ENCODE measurements around the gene COL7A1. TPM values are rescaled to one million over a fixed set of nuclear protein-coding genes. Genes with fewer than 3 reads are reported as not detected.

The COL7A1 gene
- polyA plus RNA-seq, 4 donors: 13.8 to 28.9 (median 18.5) TPM

DNA sequence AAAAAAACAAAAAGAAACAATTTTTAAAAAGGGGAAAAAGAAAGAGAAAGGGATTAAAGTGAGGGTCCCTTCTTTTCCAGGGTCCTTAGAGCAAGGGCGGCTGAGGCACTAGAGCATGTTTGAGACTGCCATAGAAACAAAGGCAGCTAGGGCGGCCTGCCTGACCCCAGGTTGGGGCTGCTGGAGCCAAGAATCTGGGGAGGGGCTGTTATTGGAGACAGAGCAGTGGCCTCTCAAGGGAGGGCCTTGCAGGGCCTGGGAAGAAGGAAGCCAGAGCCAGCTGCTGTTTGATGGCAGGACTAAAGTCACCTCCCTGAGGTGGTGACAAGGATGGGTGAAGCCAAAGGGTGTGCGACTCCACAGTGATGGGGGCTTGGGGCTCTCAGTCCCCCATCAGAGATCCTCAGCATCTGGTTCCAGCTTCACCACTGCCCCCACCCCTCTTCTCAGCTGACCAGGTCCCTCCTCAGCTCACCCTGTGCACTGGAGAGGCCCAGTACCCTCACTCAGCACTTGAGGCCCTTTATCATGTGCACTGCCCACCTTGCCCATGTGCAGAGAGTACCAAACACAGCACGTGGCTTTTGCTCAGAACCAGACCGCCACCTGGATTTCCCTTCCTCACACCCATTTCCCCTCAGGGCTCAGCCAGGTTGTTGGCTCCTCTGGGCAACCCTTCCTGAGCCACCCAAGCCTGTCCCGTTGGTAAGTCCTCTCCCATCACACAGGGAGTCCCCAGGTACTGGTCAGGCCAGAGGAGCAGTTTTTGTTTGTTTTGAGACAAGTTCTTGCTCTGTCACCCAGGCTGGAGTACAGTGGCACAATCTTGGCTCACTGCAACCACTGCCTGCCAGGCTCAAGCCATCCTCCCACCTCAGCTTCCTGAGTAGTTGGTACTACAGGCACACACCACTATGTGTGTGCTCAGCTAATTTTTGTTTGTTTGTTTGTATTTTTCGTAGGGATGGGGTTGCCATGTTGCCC, 24.7 kb upstream of the COL7A1 start:
- DNase-seq (ENCODE audit: low read depth in 4 of 4, low spot score in 2 of 4): no peak

DNA sequence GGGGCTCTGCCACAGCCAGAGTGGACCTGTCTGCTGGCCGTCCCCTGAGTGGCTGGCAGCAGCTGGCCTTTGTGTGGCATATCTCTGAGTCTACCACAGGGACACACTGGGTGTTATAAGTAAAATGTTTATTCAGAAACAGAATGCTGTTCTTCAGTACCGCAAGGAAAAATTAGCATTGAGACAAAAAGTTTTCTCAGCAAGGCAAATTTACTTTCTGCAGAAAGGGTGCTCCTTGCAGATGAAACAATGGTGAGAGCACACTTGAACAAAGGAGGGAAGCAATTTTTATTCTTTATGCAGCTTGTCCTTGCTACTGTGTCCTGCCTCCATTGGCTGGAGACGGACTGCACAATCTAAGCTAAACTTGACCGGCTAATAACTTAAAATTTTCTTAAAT, 22.4 kb upstream of the COL7A1 start:
- no peak for DNase-seq (ENCODE audit: low read depth in 4 of 4, low spot score in 2 of 4)

DNA sequence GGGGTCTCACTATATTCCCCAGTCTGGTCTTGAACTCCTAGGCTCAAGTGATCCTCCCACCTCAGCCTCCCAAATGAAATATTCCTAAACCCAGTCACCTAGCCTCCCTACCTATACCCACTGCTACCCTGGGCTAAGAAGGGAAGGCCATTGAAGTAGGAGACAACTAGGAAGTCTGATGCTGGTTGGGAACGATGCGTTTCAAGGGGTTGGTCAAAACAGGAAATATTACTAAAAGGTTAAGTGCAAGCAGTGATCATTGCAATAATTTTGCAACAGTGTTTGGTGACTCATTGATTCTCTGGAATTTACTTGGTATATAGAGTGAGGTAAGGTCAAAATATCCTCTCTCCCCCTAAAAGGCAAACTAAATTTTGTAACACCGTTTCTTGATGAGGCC, 18.9 kb upstream of the COL7A1 start:
- no peak for DNase-seq (ENCODE audit: low read depth in 4 of 4, low spot score in 2 of 4)

DNA sequence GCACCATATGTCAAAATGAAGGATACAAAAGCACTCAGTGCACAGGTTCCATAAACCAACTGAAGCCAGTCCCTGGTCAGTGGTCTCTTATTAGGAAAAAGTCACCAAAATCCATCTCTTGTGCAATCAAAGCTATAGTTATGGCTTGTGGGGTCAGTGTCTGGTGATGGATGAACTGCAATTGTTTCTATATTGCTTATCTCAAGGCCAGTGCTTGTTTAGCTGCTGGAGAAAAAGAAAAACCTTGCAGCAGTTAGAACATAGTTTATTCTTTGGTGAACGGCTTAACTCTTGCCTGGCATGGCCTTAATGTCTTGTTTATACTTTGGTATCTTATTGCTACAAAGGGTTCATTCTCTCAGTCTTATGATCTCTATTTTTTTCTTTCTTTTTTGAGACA, 17.2 kb upstream of the COL7A1 start:
- DNase-seq (ENCODE audit: low read depth in 4 of 4, low spot score in 2 of 4): no peak

DNA sequence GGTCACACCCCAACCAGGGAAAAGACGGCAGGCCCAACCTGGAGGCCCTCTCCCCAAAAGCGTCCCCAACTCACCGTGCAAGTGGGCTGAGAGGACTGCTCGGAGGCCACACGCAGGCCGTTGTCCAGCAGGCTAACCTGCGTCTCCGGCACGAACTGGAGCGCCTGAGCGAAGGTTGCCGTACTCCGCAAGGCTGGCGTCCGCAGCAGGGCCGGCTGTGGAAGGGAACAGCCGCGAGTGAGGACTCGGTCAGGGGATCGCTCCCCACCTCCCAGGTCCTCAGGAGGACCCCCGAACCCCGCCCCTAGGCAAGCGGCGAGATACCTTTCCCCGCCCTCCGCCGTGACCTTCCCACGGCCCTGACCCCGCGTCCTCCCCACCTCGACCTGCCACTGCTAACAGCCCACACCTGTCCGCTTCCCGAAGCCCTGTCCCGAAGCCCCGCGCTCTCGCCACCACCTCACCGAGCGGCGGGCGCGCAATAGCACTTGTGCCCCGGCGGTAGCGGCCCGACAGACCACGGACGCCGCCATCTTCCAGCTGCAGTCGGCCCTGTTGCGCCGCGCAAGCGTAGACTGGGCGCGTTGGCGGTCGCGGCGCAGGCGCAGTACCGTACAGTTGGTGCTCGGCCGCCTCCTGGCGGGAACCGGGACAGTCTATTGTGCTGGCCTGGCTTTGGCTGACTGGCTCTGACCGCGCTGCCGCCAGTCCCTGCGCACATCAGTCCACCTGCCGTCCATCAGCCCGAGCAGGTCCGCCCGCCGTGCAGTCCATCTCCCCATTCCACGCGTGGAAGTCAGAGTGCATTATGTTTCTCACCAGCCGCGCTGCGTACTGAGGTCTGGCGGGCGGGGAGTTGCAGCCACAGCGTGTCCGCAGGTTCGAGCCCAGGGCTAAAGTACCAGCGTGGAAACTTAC, 14.2 kb upstream of the COL7A1 start, which contains the start of gene UQCRC1:
UQCRC1 (minus strand) TSS at position 559 of the 918 bp plus-strand sequence; CDS start at position 533, 26 bp downstream.
- peak; percentile 64 to 88 (median 82) for DNase-seq (ENCODE audit: low read depth in 4 of 4, low spot score in 2 of 4)

DNA sequence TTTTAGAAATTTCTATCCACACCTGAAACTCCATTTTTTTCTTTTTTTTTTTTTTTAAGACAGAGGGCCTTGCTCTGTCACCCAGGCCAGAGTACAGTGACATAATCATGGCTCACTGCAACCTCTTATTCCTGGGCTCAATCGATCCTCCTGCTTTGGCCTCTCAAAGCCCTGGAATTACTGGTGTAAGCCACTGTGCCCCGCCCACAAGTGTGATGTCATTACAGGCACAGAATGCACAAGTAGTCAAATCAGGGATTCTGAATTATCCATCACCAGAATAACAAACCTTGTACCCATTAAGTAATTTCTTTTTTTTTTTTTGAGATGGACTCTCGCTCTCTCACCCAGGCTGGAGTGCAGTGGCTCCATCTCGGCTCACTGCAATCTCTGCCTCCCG, 12.4 kb upstream of the COL7A1 start:
- DNase-seq (ENCODE audit: low read depth in 4 of 4, low spot score in 2 of 4): no peak

DNA sequence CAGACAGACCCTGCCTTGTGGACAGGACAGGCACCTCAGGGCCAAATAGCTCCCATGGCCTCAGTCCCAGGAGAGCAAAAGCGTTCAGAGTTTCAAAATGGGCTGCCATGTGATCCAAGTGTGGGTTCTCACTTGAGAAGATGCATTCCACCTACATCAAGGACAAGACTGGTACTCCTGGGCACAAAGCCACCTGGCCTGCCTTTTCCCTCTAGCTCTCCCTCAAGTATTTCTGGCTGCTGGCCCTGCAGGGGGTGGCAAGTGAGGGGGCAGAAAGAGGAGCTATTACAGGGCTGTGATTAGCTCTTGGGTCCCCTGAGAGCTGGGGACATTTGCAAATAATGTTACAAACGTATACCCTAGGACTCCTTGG, 6.5 kb upstream of the COL7A1 start:
- no peak for DNase-seq (ENCODE audit: low read depth in 4 of 4, low spot score in 2 of 4)

DNA sequence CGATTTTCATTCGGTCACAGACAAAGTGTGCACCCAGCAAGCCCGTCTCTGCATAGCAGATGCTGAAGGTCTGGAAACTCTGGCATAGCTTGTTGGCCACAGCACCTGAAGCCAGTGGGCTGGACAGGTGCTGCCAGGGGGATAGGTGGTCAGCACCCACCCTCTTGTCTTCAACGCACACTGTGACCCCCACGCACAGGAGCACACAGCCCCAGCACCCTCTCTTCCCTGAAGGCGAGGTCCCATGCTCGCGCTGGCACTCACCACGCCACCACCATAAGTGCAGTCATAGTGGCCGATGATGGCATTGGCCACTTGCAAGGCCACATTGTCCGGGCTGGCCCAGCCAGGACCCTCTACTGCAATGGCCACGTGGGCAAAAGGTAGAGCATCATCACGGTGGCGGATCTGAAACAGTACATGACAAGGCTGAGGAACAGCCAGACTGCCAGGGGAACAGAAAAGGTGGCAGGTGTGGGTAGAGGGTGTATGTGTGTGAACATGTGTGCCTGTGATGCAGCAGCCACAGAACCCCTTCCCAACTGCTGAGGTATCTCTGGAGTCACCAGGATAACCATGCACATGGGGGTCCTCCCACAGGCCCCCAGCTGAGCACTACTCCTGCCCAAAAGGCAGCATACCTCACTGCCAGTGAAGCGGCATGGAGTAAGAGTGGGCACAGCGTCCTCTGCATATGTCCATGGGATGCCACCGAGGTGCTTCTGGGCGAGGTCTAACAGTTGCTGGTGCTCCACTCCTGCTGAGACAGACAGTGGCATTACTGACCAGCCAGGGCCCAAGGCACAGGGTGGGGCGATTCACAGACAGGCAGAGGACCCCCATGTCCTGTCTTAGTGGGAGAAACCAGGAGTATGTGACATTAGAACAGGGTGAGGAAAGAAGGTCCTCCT, 5.8 kb upstream of the COL7A1 start:
- no peak for DNase-seq (ENCODE audit: low read depth in 4 of 4, low spot score in 2 of 4)

DNA sequence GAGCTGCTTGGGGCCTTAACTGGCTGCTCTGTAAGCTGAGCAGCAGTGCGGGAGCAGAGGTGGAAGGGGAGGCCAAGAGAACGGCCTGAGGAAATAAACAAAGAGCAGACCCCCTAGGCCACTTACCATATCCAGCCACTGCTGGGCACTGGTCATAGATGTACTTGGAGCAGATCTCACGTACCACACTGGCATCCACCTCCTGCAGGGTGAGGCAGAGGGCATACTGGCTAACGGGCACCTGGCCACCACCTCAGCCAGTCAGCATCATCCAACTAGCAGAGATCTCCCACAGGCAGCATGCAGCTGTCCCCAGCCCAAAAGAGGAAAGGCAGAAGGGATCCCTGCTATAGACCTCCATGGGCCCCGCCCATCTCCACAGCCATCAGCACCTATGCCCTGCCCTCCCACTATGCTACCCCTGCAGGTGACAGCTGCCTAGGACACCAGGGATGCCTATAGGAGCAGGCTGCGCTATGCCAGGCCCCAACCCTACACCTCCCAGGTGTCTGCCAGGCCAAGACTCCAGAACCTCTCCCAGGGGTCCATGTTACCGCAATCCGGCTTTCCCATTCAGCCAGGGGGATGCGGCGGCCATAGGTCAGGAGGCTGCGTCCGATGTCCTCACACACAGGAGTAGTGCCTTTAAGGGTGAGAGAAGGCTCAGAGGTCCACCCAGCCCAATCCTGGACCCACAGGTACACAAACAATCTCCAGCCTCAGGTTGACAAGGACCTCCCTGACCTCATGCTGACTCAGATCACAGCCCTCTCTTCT, 4.6 kb upstream of the COL7A1 start:
- no peak for DNase-seq (ENCODE audit: low read depth in 4 of 4, low spot score in 2 of 4)

DNA sequence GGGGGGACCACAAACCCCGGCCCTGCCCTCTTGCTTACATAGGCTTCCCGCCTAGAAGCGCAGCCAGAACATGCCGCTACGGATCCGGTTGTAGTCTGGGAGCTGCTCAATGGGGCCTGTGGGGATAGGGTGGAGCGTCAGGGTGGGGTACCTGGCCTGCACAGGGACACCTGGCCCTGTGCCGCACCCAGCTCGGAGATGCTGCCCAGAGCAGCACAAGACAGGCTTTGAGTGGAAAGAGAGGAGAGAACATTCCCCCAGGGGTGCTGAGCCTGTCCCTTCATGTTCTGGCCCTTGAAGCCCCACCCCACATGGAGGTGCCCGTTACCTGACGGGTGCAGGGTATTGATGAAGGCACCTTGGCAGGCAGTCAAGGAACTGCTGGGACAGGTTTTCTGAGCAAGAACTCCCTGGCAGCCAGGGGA, 4.0 kb upstream of the COL7A1 start:
- DNase-seq (ENCODE audit: low read depth in 4 of 4, low spot score in 2 of 4): no peak

DNA sequence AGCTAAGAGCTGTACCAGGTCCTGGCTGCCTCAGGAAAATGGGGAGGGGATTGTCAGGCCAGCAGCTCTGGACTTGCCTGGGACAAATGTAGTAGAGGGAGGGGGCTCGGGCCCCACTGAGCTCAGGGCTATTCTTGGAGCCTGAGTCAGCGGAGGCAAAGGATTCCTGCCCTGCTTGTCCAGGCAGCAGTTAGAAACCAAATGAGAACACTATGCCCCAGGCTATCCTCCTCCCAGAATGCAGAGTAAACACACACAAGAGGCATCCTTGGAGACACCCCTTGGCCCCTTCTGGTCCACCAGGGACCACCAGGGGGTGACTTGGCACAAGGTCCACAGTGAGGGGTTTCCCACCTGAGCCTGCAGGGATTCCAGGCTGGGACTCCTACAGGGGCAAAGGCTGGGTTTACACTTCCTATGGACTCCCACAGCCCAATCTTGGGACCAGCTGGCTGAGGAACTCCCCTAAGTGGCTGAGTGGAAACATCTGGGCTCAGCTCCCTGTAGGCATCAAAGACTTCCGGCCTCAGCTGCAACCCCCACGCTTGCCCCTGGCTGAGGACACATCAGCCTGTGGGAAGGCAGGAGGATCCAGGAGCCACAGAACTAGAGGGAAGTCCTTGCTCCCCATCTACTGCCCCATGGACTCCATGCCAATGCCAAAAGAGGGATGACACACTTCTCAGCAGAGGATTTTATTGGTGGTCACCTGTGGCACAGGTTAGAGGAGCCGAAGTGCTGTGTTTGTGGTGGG, 3.4 kb upstream of the COL7A1 start:
- DNase-seq (ENCODE audit: low read depth in 4 of 4, low spot score in 2 of 4): peak; percentile 63 to 80 (median 69)

DNA sequence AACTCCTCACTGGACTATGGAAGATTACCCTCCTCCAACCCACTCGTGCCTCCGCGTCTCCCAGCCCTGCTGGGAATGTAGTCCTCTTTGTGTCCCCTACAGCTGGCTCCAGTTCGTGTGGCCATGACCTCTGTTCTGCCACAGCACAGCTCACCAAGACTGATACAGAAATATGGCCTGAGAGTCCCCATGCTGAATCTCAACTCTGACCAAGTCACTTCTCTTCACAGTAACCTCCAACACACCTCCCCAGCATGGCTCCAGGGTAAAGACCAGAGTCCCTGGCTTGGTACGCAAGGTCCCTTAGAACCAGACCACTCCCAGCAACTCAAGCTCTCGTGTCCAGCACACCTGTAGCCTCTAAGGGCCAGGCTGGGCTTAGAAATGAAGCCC, 2.3 kb upstream of the COL7A1 start:
- DNase-seq (ENCODE audit: low read depth in 4 of 4, low spot score in 2 of 4): no peak

DNA sequence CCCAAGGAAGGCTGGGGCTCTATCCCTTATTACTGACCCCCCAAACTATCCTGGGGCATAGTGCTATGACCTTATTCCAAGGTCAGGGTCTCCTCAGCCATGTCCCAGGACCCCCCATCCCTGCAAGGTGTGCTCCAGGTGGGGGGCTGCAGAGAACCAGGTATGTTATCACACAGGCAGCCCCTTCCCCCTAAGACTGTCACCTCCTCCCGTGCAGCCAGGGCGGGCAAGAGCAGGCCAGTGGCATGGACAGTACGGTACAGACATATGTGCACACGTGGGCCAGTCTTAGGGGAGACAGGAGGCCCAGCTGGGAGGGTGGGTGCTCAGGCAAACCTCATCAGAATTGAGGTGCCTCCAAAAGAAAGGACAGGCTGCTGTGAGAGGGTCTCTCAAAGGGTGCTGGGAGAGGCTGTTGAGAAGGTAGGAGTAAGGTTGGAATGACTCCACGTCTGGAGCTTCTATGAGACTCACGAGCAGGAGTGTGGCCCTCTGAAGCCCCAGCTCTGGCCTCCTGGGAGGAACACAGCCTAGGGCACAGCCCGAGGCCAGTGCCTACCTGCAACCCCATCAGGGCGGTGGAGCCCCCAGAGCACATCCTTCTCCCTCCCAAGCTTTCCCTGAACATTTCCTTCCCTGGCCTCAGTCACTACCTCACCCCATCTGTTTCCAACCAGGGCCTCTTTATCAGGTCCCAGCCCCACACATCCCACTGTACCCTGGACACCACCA, 1.7 kb upstream of the COL7A1 start:
- DNase-seq (ENCODE audit: low read depth in 4 of 4, low spot score in 2 of 4): no peak

DNA sequence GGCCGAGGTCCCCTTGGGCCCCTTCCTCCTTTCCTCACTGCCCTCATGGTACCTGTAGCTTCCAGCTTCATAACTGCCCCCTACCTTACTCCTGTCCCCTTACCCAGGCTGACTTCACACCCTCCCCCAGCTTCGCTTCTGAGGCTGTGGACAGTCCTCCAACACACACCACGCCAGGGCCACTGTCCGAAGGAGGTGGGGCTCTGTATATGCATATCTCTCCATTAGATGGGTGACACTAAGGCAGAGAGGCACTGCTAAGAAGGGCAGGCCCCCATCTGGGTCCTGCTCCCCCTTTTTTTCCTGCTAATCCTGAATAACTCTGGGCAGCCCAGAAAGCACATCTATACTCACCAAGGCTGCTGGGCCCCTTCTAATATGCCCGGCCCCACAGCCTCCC, 1.0 kb upstream of the COL7A1 start:
- DNase-seq (ENCODE audit: low read depth in 4 of 4, low spot score in 2 of 4): no peak

DNA sequence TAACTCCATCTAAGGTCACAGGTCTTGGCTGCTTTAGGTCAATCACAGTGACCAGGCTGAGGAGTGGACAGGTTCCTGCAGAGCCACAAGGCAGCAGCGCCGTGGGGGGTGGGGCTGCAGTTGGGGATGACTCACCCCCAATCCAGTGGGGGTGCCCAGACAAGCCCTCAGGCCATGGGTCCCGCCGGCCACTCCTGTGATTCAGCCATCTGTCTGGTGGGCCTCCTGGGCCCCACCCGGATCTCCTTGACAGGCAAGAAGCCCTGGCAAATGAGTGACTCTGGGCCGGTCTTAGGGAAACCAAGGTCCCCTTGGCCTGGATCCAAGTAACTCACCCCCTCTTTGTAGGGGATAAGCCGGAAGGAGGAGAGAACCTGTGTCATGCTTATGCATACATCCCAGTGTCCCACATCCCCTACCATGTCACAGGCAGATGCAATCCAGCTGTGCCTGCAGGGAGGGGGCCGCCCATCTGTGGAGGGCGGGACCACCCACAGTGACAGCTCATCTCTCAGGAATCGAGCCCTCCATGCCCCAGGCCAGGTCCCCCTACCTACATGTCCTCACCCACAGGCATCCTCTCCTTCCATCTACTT, 495 bp upstream of the COL7A1 start:
- DNase-seq (ENCODE audit: low read depth in 4 of 4, low spot score in 2 of 4): no peak

DNA sequence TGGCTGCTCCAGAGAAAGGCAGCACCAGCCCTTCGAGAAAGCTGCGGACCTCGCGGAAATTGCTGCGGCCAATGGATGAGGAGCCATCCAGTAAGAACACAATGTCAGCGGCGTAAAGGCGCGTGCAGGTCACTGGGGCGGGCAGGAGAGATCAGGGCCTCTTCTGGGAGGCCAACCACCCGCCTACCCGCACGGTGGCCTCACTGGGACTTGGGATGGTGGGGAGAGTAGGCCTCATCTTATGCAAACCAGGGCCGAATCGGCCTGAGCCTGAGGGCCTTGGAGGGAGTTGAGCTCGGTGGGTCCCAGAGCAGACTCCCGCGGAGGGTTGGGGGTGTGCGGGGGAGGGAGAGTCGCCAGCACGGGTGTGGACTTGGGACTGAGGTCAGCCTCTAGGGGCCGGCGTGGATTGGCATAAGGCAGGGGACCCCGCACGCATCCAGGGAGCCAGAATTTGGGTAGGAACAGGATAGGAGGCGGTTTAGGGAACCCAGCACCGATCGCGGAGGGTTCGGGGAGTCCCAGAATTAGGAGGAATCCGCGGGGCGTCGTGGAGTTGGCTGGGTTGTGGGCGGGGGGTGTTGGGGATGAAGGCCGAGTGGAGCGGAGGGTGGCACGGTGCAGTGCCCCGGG, 596 bp downstream of the COL7A1 start:
- DNase-seq (ENCODE audit: low read depth in 4 of 4, low spot score in 2 of 4): no peak

DNA sequence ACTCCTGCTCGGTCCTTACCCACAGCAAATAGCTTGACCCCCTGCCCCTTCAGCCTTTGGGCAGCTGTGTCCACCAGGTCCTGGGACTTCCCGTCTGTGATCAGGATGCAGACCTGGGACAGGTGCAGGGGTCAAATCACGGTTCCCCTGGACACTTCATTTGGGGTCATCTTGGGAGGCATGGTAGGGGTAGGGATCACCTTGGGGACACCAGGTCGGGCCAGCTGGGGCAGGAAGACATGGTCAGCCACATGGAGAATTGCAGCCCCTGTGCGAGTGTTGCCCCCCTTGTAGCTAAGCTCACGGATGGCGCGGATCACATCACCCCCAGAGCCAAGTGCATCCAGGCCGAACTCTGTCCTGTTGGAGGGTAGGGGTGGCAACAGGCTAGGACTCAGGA, 1.8 kb downstream of the COL7A1 start:
- no peak for DNase-seq (ENCODE audit: low read depth in 4 of 4, low spot score in 2 of 4)

Measured in left renal cortex interstitium (tissue), 4 donors.